ENCODE measurements around the gene ZNF292. TPM values are rescaled to one million over a fixed set of nuclear protein-coding genes. Genes with fewer than 3 reads are reported as not detected.
"Not testable (repeated sequence)": the region's sequence is repeated elsewhere in the genome, so short reads cannot be mapped to it uniquely, and the experiment has no call there.

The ZNF292 gene
- total RNA-seq, 1 experiment from 2014 or later, result 9.4 TPM

DNA sequence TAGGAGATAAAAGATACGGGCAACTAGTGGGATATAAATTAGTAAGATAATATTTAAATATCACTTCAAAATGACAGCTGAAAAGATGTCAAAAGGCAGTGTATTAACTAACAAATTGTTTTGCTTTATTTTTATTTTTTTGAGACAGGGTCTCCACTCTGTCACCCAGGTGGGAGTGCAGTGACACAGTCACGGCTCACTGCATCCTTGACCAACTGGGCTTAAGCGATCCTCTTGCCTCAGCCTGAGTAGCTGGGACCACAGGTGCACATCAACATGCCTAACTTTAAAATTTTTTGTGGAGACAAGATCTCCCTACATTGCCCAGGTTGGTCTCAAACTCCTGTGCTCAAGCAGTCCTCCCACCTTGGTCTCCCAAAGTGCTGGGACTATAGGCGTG is 5.9 kb downstream of the ZNF292 start:
- DNase-seq (ENCODE audit: low spot score), result no peak

DNA sequence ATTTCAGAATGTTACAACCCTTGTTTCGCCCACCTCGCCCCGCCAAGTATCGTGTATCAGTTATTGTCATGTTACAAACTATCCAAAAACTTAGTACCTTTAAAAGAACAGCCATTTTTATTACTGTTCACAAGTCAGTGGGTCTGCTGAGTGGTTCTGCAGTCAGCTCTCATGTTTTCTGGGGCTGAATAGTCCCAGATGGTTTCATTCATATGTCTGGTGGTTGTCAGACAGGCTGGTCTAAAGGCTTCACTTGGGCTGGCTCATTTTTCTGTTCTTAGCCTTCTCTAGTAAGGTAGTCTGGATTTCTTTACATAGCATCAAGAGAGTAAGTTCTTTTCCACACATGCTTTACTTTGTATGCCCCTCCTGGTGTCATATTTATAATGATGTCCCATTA is 8.6 kb downstream of the ZNF292 start:
- DNase-seq (ENCODE audit: low spot score), result no peak

DNA sequence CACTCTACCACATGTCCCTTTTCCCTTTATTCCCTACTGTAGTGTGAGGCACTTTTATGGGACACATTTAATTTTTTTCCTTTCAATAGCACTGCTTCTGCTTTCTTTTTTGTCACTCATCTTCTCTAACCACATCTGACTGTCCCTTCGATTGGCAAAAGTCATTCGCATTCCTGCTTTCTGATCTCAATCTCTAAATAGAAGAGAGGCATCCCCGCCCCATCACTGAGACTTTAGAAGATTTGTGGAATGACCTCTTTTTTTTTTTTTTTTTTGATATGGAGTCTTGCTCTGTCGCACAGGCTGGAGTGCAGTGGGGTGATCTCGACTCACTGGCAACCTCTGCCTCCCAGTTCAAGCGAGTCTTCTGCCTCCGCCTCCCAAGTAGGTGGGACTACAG is 9.1 kb downstream of the ZNF292 start:
- no peak for DNase-seq (ENCODE audit: low spot score)

DNA sequence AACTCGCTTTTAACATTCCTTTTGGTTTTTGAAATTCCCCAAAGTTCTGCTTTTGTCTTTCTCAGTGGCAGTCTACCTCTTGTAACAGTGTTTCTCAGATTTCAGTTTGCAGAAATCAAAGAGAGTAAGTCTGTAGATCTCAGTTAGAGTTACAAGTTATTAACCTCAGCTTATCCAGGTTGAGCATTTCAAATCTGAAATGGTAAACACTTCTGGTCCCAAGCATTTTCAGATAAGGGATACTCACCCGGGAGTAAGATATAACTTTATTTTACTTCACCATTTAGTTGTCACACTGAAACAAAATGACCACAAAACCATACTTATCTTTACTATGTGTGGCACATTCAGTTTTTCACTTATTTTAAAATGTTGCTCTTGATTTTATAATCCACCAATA is 9.8 kb downstream of the ZNF292 start:
- DNase-seq (ENCODE audit: low spot score), result no peak

DNA sequence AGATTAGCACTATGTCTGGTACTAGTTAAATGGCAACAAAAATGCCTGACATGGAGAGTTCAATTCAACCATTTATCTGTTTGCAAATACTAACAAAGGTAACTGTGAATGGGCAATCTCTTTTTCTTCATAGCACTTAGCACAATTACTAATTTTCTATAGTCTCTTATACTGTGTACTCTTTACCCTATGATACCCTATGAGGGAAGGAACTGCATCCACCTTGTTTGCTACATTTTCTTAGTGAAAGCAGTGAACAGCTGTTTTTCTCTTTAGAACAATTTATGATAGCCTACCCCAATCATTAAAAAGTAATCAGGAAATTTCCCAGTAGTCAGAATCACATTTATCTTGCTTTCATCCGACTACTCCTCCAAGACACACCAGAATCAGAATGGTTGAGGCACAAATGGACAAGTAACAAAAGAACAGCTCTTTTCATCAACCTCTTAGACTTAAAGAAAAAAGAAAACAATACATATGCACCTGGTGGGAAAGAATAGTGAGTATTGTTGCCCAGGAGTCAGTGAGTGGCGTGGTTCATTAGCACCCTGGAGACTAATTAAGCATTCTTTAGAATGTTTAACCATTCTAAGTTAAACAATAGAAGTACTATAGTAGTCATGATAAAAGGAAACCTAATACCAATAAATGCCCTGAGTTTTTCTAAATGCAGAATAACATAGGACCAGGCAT is 16.7 kb downstream of the ZNF292 start:
- no peak for DNase-seq (ENCODE audit: low spot score)

DNA sequence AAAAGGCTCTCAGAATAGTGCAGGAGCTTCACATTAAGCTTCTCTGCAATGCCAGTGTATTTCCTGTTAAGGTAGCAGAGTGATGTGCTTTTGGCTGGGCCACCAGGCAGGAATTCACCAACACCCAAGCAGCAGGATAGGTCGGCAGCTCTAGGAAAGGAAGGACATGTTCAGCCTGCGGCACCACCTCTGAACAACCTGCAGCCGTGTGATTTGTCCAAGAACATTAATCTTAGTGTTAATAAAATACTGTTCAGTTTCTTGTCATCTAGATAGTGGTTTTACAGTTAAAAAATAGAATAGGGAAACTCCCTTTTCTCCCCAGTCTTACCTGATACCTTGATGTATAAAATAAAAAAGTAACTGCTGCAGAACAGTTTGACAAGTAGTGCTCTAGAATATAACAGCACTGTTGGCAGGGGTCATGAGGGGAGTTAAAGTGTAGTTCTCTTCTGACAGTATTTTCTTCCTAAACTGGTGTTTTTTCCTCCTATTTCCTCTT is 18.8 kb downstream of the ZNF292 start:
- DNase-seq (ENCODE audit: low spot score), result no peak

DNA sequence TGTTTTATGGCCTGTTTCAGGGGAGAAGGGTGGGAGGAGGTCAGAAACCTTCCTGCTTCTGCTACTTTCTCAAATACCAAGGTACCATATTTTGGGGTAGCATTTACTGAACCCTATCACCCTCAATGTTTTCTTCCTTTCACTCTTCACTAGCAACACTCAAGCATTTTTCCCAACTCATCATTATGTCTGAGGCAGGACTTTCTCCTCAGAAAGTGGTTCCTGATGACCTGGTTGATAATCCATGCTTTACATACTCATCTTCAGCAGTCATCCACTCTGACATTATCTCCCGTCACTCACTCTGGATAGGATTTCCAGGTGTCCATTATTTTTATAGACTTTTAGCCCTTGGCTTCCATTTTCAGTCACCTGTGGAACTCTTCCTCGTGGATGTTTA is 21.1 kb downstream of the ZNF292 start:
- DNase-seq (ENCODE audit: low spot score), result no peak

DNA sequence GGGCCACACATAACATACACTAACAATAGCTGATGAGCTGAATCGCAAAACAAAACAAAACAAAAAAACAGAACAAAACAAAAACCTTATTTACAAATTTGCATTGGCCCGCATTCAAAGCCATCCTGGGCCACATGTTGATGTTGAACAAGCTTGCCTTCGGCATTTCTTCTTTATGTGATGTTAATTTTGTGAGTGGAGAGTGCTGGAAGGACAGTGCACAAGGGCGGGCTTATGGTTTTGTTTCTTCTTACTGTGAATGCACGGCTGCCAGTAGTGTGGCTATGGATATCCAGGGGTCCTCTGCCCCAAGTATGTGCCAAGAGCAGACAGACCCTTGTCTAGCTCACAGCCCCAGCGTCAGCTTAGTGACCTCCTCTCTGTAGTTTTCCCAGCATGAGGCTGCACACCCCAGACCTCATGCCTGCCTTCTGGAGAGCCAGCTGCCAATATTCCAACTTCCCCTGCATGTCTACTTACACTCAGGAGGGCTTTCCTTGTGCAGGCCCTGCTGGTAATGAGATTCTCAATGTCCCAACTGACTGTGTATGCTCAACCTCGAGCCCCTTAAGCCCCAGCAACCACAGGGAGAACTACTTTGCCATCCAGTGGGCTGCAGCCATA is 24.9 kb downstream of the ZNF292 start:
- no peak for DNase-seq (ENCODE audit: low spot score)

DNA sequence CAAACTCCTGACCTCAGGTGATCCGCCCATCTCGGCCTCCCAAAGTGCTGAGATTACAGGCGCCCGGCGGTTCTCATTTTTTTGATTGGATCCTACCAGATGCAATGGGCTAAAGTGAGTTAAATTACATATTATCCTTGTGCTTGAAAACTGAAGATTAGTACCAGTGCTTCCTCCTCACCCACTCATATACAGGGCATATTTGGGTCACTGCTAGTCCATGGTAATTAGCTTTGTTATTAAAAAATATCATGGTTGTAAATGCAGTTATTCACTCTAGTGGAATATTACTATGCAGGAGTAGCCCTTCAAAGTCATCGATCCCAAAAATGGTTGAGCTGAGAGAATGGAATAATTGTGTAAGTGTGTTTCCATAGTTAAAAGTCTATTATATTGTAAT is 26.5 kb downstream of the ZNF292 start:
- no peak for DNase-seq (ENCODE audit: low spot score)

DNA sequence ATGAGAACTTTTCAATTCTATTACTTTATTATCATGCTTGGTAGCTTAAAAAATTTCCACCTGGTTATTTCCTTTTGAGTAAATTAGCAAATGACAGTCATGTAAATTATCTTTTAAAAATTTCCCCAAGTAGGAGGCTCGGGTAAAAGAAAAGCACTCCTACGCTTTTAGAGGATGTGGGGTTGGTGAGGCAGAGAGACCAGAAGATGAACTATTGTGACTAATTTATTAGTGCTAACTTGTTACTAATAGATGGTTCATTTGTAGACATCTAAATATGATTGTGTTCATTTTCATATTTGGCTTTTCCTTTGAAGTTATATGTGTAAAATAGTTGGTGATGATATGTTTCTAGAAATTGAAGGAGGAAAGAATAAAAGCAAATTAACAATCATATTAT is 27.0 kb downstream of the ZNF292 start:
- no peak for DNase-seq (ENCODE audit: low spot score)

DNA sequence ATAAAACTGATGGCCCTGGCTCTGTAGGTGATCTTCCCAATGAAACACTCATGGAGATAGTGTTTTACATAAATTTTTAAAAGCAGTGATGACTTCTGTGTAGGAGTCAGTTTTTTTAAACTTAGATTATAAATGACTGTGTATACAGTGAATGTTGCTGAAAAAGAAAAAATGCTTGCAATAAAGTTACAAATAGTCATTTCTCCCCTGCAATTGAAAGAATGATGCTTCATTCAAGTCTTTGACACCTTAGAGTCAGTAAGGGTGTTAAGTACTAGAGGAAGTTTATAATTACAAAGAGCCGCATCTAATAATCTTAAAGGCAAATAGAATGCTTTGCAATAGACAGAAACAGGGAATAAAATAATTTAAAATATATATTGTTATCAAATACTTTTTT is 27.6 kb downstream of the ZNF292 start:
- no peak for DNase-seq (ENCODE audit: low spot score)

DNA sequence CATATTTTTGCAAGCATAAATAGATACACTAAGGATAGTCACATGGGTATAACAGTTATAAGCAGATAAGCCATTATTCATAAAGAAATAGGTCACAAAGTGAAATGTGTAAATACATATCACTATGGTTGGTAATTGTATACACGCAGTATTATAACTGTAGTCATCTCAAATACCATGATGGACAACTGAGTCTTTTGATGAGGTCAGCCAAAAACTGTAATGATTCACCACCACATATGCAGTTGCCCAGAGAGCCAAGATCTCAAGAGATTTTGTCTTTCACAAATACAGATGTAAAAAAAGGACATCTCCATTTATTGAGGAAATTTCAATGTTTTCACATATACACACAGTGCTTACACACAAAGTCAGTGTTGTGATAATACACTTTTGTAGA is 28.3 kb downstream of the ZNF292 start:
- no peak for DNase-seq (ENCODE audit: low spot score)

DNA sequence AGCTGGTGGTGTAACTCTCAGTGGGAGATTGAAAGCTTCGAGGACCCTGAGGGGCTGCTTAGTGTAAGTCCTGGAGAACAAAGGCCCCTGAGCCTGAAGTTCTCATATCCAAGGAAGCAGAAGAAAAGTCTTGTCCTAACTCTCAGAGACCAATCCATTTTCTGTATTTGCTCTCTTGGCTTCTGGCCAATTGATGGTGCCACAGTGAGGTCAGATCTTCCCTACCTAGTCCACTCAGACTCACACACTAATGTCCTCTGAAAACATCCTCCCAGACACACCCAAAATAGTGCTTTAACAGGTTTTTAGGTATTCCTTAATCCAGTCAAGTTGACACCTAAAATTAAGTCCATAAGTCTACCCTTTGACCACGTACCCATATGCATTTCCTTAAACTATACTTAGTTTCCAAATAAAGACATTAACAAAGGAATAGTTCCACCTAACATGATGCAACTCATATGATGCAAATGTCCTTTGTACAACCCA is 29.4 kb downstream of the ZNF292 start:
- no peak for DNase-seq (ENCODE audit: low spot score)

DNA sequence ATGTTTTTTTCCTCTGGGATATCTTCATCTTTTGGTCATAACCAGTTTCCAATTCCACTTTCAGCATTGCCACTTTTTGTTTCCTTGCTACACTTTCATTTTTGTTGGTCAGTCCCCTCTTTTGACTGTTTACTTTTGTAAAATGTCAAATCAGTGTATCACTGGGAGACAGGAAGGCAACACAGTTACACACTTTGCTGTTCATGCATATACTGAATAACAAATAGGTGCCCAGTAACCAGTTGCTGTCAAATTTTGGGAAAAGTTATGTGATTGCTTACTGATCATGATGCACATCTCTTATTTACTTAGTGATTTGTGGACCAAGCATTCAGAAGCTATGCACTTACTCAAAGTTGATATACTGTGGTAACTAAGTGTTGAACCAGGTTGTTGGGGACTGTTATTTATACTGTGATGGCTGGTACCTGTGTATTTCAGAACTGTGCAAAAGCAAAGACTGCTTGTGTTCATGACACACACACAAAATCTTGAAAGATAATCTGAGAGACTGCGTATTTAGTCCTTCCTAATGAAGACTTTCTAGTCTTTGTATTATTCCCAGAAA is 41.0 kb downstream of the ZNF292 start:
- no peak for DNase-seq (ENCODE audit: low spot score)

DNA sequence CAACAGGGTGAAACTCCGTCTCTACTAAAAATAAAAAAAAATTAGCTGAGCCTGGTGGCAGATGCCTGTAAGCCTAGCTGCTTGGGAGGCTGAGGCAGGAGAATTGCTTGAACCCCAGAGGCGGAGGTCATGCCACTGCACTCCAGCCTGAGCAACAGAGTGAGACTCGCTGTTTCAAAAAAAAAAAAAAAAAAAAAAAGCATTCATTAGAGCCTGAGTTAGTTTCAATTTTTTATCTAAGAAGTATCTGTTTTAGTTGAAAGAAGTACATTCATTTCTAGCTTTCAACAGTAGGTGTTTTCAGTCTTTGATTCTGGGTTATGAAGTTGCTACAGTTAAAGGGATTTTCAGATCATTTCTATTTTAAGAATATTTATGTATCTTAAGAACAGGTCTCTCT is 42.2 kb downstream of the ZNF292 start:
- no peak for DNase-seq (ENCODE audit: low spot score)

DNA sequence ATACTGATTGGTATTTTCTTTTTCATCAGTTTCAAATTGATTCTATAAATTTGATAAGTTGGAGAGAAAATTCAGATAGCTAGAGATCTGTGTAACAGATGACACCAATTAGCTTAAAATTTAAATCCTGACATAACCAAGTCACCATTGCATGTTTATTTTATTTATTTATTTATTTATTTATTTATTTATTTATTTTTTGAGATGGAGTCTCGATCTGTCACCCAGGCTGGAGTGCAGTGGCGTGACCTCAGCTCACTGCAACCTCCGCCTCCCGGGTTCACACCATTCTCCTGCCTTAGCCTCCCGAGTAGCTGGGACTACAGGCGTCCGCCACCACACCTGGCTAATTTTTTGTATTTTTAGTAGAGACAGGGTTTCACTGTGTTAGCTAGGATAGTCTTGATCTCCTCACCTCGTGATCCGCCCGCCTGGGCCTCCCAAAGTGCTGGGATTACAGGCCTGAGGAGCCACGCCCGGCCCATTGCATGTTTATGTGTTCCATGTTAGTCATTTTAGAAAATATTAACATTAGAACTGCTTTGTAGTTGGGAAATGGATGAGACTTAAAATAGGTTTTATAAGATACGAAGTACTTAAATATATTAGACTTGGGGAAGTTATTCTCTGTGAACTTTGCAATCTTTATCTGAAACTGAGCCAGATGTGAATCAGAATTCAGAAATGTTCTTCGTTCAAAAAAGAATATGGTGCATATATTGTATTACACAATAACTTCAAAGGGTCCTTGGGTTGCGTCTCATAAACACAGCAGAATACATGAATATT is 42.9 kb downstream of the ZNF292 start:
- not testable (repeated sequence) for DNase-seq (ENCODE audit: low spot score)

DNA sequence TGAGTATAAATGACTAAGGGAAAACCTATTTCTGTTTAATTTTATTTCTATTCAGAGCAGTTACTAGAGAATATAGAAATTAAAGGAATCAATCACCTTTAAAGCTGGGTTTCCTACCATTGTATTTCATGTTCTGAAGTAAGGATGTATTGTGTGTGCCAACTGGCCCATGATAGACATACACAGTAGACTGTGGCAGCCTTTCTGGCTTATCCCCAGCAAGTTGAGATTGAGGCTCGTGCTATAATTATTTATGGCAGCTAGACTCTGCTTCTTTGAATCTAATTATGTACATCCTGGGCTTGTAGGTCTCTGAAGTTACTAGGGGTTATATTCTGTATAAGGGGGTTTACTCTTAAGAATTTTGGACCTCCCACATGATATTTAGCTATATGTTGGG is 44.4 kb downstream of the ZNF292 start:
- DNase-seq (ENCODE audit: low spot score), result no peak

DNA sequence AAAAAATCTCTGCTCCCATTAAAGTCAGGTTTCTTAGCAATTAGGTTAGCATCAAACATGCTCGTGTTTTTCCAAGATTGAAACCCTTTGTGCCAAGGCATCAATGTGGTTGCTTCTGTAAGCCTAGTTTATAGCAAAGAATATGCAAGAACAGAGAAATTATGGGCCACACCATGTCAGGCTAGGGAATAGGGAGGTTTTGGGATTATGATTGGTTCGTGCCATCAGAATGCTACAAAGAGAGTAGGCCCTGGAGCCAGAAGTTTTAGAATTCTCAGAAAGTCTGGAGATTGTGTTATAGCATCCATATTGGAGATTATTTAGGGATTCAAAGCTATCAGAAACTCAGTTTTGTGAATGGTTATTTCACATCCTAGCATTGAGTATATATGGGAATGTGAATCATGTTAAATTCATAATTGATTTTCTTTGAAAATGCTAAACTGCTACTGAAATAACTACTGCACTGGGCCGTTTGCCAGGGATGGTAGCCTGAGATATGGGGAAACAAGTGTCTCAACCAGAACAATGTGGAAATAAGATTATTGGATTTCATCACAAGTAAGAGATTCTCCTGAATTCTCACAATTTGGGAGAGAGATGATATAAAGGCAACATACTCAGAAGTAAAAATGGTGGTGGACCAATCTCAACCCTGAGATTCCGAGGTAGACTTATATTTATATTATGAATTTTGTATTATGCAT is 45.3 kb downstream of the ZNF292 start:
- DNase-seq (ENCODE audit: low spot score), result no peak

DNA sequence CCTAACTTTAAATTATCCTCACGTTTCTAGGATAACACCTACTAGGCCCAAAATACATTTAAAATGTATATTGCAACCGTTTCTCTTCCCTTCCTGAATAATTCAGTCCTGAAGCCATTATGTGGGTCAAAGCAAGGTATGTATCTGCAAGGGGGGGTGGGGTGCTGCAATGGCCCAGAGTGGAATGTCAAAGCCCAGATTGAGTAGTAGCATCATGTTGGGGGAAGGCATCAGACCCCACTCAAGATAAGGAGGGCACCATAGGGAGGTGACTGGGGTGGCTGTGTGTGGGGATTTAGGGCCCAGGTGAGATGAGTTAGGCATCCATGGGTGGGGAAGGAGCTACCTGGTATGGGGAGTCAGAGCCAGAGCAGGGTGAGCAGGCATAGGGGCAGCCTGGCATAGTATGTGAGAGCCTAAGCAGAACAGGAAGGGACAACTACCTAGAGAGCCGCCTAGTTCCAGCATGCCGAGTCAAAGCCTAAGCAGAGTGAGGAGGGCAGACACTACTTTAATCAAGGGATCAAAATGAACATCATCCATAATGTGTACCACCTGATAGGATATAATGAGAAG is 48.2 kb downstream of the ZNF292 start:
- DNase-seq (ENCODE audit: low spot score), result no peak

DNA sequence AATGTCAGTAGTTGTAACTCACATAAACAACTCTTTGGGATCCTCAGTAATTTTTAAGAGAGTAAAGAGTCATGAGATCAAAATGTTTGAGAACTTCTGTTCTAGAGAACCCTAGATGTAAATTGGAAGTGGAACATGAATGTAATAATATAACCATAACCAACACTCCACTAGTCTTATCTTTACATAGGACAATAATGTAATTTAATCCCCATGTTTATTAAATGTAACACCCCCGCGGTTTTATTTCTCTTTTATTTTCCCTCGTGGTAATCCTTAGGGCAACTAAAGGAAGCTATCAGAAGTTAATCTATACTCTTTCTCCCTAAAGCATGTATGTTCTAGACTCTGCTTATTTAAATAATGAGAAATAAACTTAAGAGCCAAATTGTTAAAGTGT is 54.4 kb downstream of the ZNF292 start:
- DNase-seq (ENCODE audit: low spot score), result no peak

DNA sequence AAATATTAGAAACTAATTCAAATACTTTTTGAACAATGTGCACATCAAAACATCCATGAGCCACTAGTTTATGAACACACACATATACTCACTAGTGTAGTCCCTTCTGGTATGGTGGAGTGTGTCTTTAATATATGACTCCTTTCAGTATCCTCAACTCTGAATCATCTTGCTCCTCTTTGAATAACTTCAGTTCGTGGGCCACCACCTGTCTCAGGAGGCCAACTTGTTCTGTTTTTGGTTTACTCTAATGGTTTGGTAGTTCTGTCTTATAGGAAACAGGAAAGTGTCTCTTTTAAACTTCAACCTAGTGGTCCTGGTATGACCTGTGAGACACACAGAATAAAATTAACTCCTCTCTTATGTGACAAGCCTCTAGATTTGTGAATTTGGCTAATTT is 55.6 kb downstream of the ZNF292 start:
- no peak for DNase-seq (ENCODE audit: low spot score)

Measured in HT-29 (cell line).